Hematopoietic multipotent progenitor cell treated with erythropoietin and hydrocortisone succinate and interleukin-3 and kit ligand, for 6 days (in vitro differentiated cells): ENCODE measurements around the gene CD109.

Experiments
- DNase-seq: peaks from one replicate; pipeline ENCODE4 v3.0.0-alpha.2; 2015

CD109 gene

GRCh38 chr6:73728548-73729205 lies 32.7 kb downstream of the CD109 start:
- DNase-seq = peak; percentile 51

- no peak for DNase-seq
Measured at GRCh38 chr6:73731285-73731684, 35.3 kb downstream of the CD109 start.

- peak; percentile 87 for DNase-seq
Measured at GRCh38 chr6:73732845-73733675, 37.1 kb downstream of the CD109 start.

- no peak for DNase-seq
Measured at GRCh38 chr6:73733791-73734190, 37.8 kb downstream of the CD109 start.

GRCh38 chr6:73734832-73735453 lies 38.9 kb downstream of the CD109 start:
- no peak for DNase-seq

GRCh38 chr6:73738367-73739028 lies 42.5 kb downstream of the CD109 start:
- no peak for DNase-seq

- DNase-seq = peak; percentile 85
Measured at GRCh38 chr6:73739096-73739495, 43.1 kb downstream of the CD109 start.

- no peak for DNase-seq
Measured at GRCh38 chr6:73742433-73742832, 46.4 kb downstream of the CD109 start.

GRCh38 chr6:73743081-73743480 lies 47.1 kb downstream of the CD109 start:
- DNase-seq = peak; percentile 58

- DNase-seq = no peak
Measured at GRCh38 chr6:73743556-73743955, 47.6 kb downstream of the CD109 start.

- no peak for DNase-seq
Measured at GRCh38 chr6:73746787-73747186, 50.8 kb downstream of the CD109 start.

GRCh38 chr6:73747289-73747688 lies 51.3 kb downstream of the CD109 start:
- no peak for DNase-seq

- DNase-seq = no peak
Measured at GRCh38 chr6:73752943-73753342, 56.9 kb downstream of the CD109 start.

GRCh38 chr6:73766040-73766439 lies 70.0 kb downstream of the CD109 start:
- no peak for DNase-seq

- DNase-seq = no peak
Measured at GRCh38 chr6:73768558-73768957, 72.6 kb downstream of the CD109 start.

GRCh38 chr6:73769976-73770375 lies 74.0 kb downstream of the CD109 start:
- DNase-seq = no peak

- DNase-seq = no peak
Measured at GRCh38 chr6:73774311-73774774, 78.3 kb downstream of the CD109 start.

- no peak for DNase-seq
Measured at GRCh38 chr6:73779943-73780342, 83.9 kb downstream of the CD109 start.

- no peak for DNase-seq
Measured at GRCh38 chr6:73782911-73783310, 86.9 kb downstream of the CD109 start.

- DNase-seq = no peak
Measured at GRCh38 chr6:73784726-73785505, 88.9 kb downstream of the CD109 start.

- no peak for DNase-seq
Measured at GRCh38 chr6:73790574-73790973, 94.6 kb downstream of the CD109 start.

GRCh38 chr6:73791336-73791735 lies 95.3 kb downstream of the CD109 start:
- no peak for DNase-seq
